ENCODE data around the gene LGSN. TPM values are rescaled to one million over a fixed set of nuclear protein-coding genes. Genes with fewer than 3 reads are reported as not detected.
"Not testable (repeated sequence)": the region's sequence is repeated elsewhere in the genome, so short reads cannot be mapped to it uniquely, and the experiment has no call there.

The LGSN gene, protein sequence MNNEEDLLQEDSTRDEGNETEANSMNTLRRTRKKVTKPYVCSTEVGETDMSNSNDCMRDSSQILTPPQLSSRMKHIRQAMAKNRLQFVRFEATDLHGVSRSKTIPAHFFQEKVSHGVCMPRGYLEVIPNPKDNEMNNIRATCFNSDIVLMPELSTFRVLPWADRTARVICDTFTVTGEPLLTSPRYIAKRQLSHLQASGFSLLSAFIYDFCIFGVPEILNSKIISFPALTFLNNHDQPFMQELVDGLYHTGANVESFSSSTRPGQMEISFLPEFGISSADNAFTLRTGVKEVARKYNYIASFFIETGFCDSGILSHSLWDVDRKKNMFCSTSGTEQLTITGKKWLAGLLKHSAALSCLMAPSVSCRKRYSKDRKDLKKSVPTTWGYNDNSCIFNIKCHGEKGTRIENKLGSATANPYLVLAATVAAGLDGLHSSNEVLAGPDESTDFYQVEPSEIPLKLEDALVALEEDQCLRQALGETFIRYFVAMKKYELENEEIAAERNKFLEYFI
- total RNA-seq (not detected), polyA plus RNA-seq (0.12 TPM)

DNA sequence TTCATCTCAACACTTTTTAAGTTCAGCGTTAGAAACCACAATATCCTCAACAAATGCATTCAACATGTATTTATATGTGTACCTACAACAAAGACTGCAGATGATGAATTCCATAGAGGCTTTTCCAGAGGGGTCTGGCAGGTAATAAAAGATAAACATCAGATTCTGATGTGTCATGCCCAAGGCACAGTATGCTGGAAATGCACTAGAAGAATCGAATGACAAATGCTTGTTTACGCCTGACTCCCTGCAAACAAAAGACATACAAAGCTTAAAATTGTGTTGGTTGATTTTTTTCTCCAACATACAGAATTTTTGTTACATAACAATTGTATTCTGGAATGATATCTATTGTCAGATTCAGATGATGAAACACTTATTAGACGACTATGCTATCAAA, at the start of gene LGSN:
LGSN (minus strand) TSS at position 45 of the 400 bp plus-strand sequence; CDS start at position 5, 40 bp downstream.
- H3K27ac ChIP-seq (ENCODE audit: low read depth, low read length): no peak within 1 kb of the TSS
- no peaks in the 10 kb centered on the region for H3K4me1 ChIP-seq (ENCODE audit: insufficient read depth, low read length)
- H3K4me1 Mint-ChIP-seq: no peaks in the 10 kb centered on the region
- H3K27me3 ChIP-seq (ENCODE audit: insufficient read depth, low read length, poor library complexity, severe bottlenecking): no peaks in the 10 kb centered on the region
- no peaks in the 10 kb centered on the region for H3K9me3 ChIP-seq (ENCODE audit: low read length)
- ChIA-PET POLR2A (no interaction called here), CTCF (no interaction called here)
- no peak for DNase-seq
- H3K36me3 Mint-ChIP-seq: no peaks in the 10 kb centered on the region
- H3K9me3 Mint-ChIP-seq: peaks cover 0 to 3% (median 0%) of the 10 kb centered on the region in 5 donors
- no peaks in the 10 kb centered on the region for H3K36me3 ChIP-seq (ENCODE audit: insufficient read depth, low read length)
- no peak within 1 kb of the TSS for H3K4me3 Mint-ChIP-seq
- no peak within 1 kb of the TSS for H3K4me3 ChIP-seq (ENCODE audit: low read length)
- no peaks in the 10 kb centered on the region for H3K27me3 Mint-ChIP-seq
- H3K27ac Mint-ChIP-seq: no peak within 1 kb of the TSS

DNA sequence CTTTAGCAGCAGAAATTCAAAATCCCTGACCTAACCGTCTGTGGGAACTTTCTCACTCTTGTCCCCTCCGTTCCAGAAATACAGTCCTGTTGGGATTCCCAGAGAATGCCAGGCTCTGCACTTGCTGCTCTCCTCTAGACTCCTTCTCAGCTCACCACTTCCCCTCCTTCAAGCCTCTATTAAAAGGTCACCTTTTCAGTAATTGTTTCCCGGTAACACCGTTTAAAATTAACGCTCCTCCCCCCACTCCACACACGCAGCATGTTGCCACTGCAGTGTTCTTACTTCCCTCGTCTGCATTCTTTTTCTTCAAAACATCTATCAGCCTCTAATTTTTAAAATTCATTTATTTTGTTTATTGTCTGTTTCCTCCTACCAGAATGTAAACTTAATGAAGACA, 48.6 kb upstream of the LGSN start:
- Mint-ChIP-seq H3K4me3 (no peak overlapping the region), H3K4me1 (no peaks in the 10 kb centered on the region), H3K36me3 (peaks cover 0 to 11% (median 0%) of the 10 kb centered on the region in 3 donors), H3K27ac (no peak overlapping the region), H3K27me3 (no peaks in the 10 kb centered on the region), H3K9me3 (peaks cover 5 to 27% (median 10%) of the 10 kb centered on the region in 5 donors)
- CTCF ChIA-PET: no interaction called here
- Histone ChIP-seq H3K9me3 (ENCODE audit: low read length) (no peaks in the 10 kb centered on the region), H3K4me3 (ENCODE audit: low read length) (no peak overlapping the region), H3K27ac (ENCODE audit: low read depth, low read length) (no peak overlapping the region), H3K27me3 (ENCODE audit: insufficient read depth, low read length, poor library complexity, severe bottlenecking) (no peaks in the 10 kb centered on the region), H3K4me1 (ENCODE audit: insufficient read depth, low read length) (no peaks in the 10 kb centered on the region), H3K36me3 (ENCODE audit: insufficient read depth, low read length) (no peaks in the 10 kb centered on the region)
- POLR2A ChIA-PET: no interaction called here
- DNase-seq: no peak

DNA sequence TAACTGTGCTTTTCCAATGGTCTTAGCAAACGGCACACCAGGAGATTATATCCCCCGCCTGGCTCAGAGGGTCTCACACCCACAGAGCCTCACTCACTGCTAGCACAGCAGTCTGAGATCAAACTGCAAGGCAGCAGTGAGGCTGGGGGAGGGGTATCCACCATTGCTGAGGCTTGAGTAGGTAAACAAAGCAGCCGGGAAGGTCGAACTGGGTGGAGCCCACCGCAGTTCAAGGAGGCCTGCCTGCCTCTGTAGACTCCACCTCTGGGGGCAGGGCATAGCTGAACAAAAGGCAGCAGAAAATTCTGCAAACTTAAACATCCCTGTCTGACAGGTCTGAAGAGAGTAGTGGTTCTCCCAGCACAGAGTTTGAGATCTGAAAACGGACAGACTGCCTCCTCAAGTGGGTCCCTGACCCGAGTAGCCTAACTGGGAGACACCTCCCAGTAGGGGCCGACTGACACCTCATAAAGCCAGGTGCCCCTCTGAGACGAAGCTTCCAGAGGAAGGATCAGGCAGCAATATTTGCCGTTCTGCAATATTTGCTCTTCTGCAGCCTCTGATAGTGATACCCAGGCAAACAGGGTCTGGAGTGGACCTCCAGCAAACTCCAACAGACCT, 42.8 kb upstream of the LGSN start:
- H3K36me3 ChIP-seq (ENCODE audit: insufficient read depth, low read length); H3K4me1 ChIP-seq (ENCODE audit: insufficient read depth, low read length); DNase-seq; H3K4me1 Mint-ChIP-seq; POLR2A ChIA-PET; H3K9me3 ChIP-seq (ENCODE audit: low read length); H3K4me3 Mint-ChIP-seq; H3K27ac Mint-ChIP-seq; H3K27ac ChIP-seq (ENCODE audit: low read depth, low read length); H3K4me3 ChIP-seq (ENCODE audit: low read length); H3K27me3 Mint-ChIP-seq; H3K27me3 ChIP-seq (ENCODE audit: insufficient read depth, low read length, poor library complexity, severe bottlenecking); CTCF ChIA-PET: not testable (repeated sequence)
- Mint-ChIP-seq H3K36me3 (peaks cover 0 to 11% (median 0%) of the 10 kb centered on the region in 3 donors), H3K9me3 (peaks cover 0 to 33% (median 9%) of the 10 kb centered on the region in 5 donors)

DNA sequence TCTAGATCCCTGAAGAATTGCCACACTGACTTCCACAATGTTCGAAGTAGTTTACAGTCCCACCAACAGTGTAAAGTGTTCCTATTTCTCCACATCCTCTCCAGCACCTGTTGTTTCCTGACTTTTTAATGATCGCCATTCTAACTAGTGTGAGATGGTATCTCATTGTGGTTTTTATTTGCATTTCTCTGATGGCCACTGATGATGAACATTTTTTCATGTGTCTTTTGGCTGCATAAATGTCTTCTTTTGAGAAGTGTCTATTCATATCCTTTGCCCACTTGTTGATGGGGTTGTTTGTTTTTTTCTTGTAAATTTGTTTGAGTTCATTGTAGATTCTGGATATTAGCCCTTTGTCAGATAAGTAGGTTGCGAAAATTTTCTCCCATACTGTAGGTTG, 37.6 kb upstream of the LGSN start:
- H3K9me3 ChIP-seq (ENCODE audit: low read length); H3K36me3 ChIP-seq (ENCODE audit: insufficient read depth, low read length); H3K27ac ChIP-seq (ENCODE audit: low read depth, low read length); H3K4me1 ChIP-seq (ENCODE audit: insufficient read depth, low read length); H3K27me3 Mint-ChIP-seq; H3K27ac Mint-ChIP-seq; H3K4me3 Mint-ChIP-seq; POLR2A ChIA-PET; DNase-seq; CTCF ChIA-PET; H3K27me3 ChIP-seq (ENCODE audit: insufficient read depth, low read length, poor library complexity, severe bottlenecking); H3K36me3 Mint-ChIP-seq; H3K4me3 ChIP-seq (ENCODE audit: low read length); H3K4me1 Mint-ChIP-seq: not testable (repeated sequence)
- H3K9me3 Mint-ChIP-seq: peaks cover 4 to 15% (median 6%) of the 10 kb centered on the region in 5 donors

DNA sequence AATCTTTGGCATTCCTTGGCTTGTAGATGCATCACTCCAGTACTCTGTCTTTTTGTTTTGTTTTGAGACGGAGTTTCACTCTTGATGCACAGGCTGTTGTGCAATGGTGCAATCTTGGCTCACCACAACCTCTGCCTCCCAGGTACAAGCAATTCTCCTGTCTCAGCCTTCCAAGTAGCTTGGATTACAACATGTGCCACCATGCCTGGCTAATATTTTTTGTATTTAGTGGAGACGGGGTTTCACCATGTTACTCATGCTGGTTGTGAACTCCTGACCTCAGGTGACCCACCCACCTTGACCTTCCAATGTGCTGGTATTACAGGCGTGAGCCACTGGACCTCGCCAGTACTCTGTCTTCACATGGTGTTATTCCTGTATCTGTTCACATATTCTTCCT, 35.8 kb upstream of the LGSN start:
- no peaks in the 10 kb centered on the region for H3K4me1 ChIP-seq (ENCODE audit: insufficient read depth, low read length)
- Mint-ChIP-seq H3K36me3 (no peaks in the 10 kb centered on the region), H3K4me3 (no peak overlapping the region), H3K27me3 (no peaks in the 10 kb centered on the region), H3K9me3 (peaks cover 4 to 15% (median 6%) of the 10 kb centered on the region in 5 donors), H3K27ac (no peak overlapping the region), H3K4me1 (peaks cover 0 to 10% (median 9%) of the 10 kb centered on the region in 3 donors)
- H3K4me3 ChIP-seq (ENCODE audit: low read length): no peak overlapping the region
- POLR2A ChIA-PET: no interaction called here
- CTCF ChIA-PET: no interaction called here
- H3K9me3 ChIP-seq (ENCODE audit: low read length): no peaks in the 10 kb centered on the region
- no peak overlapping the region for H3K27ac ChIP-seq (ENCODE audit: low read depth, low read length)
- DNase-seq: no peak
- no peaks in the 10 kb centered on the region for H3K27me3 ChIP-seq (ENCODE audit: insufficient read depth, low read length, poor library complexity, severe bottlenecking)
- H3K36me3 ChIP-seq (ENCODE audit: insufficient read depth, low read length): no peaks in the 10 kb centered on the region

DNA sequence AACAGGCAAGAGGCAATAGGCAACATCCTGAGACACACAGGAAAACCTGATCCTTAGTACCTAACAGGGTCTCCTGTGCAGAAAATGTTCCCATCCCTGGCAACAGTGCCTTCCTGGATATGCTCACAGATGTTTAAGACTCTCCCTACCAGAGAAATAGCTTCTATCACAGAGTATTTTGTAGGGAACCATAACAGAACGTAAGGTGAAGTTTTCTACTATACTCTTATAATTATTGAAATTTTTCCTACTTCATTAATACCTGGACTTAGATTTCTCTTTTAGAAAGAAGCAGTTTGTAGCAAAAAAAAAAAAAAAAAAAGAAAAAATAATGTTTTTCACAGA, 33.5 kb upstream of the LGSN start:
- ChIA-PET CTCF (no interaction called here), POLR2A (no interaction called here)
- Mint-ChIP-seq H3K36me3 (no peaks in the 10 kb centered on the region), H3K27ac (no peak overlapping the region), H3K4me1 (peaks cover 0 to 10% (median 9%) of the 10 kb centered on the region in 3 donors), H3K4me3 (no peak overlapping the region), H3K27me3 (no peaks in the 10 kb centered on the region), H3K9me3 (peaks cover 0 to 6% (median 3%) of the 10 kb centered on the region in 5 donors)
- H3K27me3 ChIP-seq (ENCODE audit: insufficient read depth, low read length, poor library complexity, severe bottlenecking): no peaks in the 10 kb centered on the region
- H3K4me3 ChIP-seq (ENCODE audit: low read length): no peak overlapping the region
- no peaks in the 10 kb centered on the region for H3K36me3 ChIP-seq (ENCODE audit: insufficient read depth, low read length)
- DNase-seq: no peak
- H3K4me1 ChIP-seq (ENCODE audit: insufficient read depth, low read length): no peaks in the 10 kb centered on the region
- H3K9me3 ChIP-seq (ENCODE audit: low read length): no peaks in the 10 kb centered on the region
- H3K27ac ChIP-seq (ENCODE audit: low read depth, low read length): no peak overlapping the region

DNA sequence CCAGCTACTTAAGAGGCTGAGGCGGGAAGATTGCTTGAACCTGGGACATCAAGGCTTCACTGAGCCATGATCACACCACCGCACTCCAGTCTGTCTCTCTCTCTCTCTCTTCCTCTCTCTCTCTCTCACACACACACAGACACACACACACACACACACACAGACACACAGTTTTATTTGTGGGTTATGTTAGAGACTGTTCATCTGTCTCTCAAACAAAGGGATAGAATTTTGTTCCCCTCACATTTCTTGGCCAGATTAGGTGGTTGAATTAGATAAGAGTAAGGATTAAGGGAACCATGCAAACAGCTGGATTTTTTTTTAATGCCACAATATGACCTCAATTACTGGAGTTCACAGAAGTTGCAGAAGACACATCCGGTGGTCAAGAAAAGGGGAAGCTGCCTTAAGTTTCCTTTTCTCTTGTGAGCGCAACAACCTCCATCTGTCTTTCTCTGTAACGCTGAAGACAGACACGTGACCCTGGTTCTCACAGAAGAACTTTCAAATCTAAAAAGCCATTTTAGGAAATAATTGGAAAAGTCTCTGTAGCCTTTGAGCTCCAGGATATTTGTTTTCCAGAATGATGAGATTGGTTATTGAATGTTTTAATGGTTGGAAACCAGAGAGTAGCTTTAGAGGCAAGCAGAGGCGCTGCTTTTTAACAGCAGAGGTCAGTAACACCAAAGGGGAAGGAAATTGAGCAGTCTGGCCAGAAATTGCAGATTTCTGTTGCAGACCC, 32.9 kb upstream of the LGSN start:
- ChIA-PET CTCF (no interaction called here), POLR2A (no interaction called here)
- Histone ChIP-seq H3K27me3 (ENCODE audit: insufficient read depth, low read length, poor library complexity, severe bottlenecking) (no peaks in the 10 kb centered on the region), H3K4me1 (ENCODE audit: insufficient read depth, low read length) (no peaks in the 10 kb centered on the region), H3K36me3 (ENCODE audit: insufficient read depth, low read length) (no peaks in the 10 kb centered on the region), H3K27ac (ENCODE audit: low read depth, low read length) (no peak overlapping the region), H3K4me3 (ENCODE audit: low read length) (no peak overlapping the region), H3K9me3 (ENCODE audit: low read length) (no peaks in the 10 kb centered on the region)
- DNase-seq: no peak
- Mint-ChIP-seq H3K27me3 (no peaks in the 10 kb centered on the region), H3K9me3 (peaks cover 0 to 6% (median 3%) of the 10 kb centered on the region in 5 donors), H3K27ac (peak overlapping the region in 1 of 8 donors; percentile 66), H3K36me3 (no peaks in the 10 kb centered on the region), H3K4me1 (peaks cover 0 to 10% (median 9%) of the 10 kb centered on the region in 3 donors), H3K4me3 (peak overlapping the region in 1 of 7 donors; percentile 13)

DNA sequence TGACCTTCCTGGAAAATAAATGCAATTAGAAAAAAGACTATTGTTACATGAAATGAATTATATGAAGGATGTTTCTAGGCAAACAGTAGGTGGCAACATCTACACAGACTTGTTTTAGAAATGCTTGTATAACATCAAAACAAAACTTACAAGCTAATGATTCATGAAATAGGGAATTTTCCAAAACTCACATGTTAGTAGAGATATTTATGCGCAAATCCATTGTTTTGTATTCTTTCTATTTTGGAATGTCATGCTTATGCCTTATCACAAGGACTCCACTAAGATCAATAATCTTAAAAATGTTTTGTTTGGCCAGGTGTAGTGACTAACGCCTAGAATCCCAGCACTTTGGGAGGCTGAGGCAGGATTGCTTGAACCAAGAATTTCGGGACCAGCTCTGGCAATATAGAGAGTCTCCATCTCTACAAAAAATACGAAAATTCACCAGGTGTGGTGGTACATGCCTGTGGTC, 32.3 kb upstream of the LGSN start:
- no peak overlapping the region for H3K4me3 Mint-ChIP-seq
- Histone ChIP-seq H3K4me1 (ENCODE audit: insufficient read depth, low read length) (no peaks in the 10 kb centered on the region), H3K27me3 (ENCODE audit: insufficient read depth, low read length, poor library complexity, severe bottlenecking) (no peaks in the 10 kb centered on the region), H3K9me3 (ENCODE audit: low read length) (no peaks in the 10 kb centered on the region), H3K4me3 (ENCODE audit: low read length) (no peak overlapping the region), H3K27ac (ENCODE audit: low read depth, low read length) (no peak overlapping the region), H3K36me3 (ENCODE audit: insufficient read depth, low read length) (no peaks in the 10 kb centered on the region)
- CTCF ChIA-PET: no interaction called here
- peaks cover 2 to 6% (median 3%) of the 10 kb centered on the region in 5 donors for H3K9me3 Mint-ChIP-seq
- POLR2A ChIA-PET: no interaction called here
- peaks cover 0 to 10% (median 9%) of the 10 kb centered on the region in 3 donors for H3K4me1 Mint-ChIP-seq
- no peaks in the 10 kb centered on the region for H3K36me3 Mint-ChIP-seq
- no peak overlapping the region for H3K27ac Mint-ChIP-seq
- H3K27me3 Mint-ChIP-seq: no peaks in the 10 kb centered on the region
- no peak for DNase-seq
